HepG2 (cell line): ENCODE results near the gene FAM120AOS. TPM values are rescaled to one million over a fixed set of nuclear protein-coding genes. Genes with fewer than 3 reads are reported as not detected.

ENCODE experiments used
- ATAC-seq: fragments of 200-7000 bp; cut with Tn5 transposase; 3 replicates; pipeline ENCODE4 v1.9.1; 2020; ENCODE audit warnings: mild to moderate bottlenecking, moderate library complexity
- BruUV-seq: library from RNA; stranded (reverse); fragments of 400-500 nt; replicated peaks from 2 replicates; lab custom pipeline; 2021; lab: Mats Ljungman, UMichigan
- CTCF ChIA-PET: fragments of 300-600 bp; formaldehyde crosslinking; extraction: SDS; loops from one replicate; lab custom pipeline; 2021; ENCODE audit warnings: low total read pairs, inconsistent platforms, low intra/inter-chr PET ratio; lab: Yijun Ruan, JAX
- POLR2A ChIA-PET: fragments of 350-600 bp; sonication (Branson Sonifier 250); formaldehyde crosslinking; loops from one replicate; lab custom pipeline; 2020; ENCODE audit warnings: antibody characterized with exemption, inconsistent platforms; lab: Yijun Ruan, JAX
- DNase-seq: peaks from one replicate; pipeline ENCODE4 v3.0.0-alpha.2; 2015; ENCODE audit warnings: low spot score
- FAIRE-seq: peaks from 3 replicates; lab custom pipeline; 2011; peaks lifted over from hg19 to GRCh38; lab: Jason Lieb, UNC
- H2AFZ ChIP-seq: one replicate; pipeline ENCODE4 v1.6.1; 2011; ENCODE audit warnings: low read length, inconsistent platforms
- H3K27ac ChIP-seq: fragments of 300-600 bp; 3 replicates; pipeline ENCODE4 v1.8.0; 2011; ENCODE audit warnings: mixed run types, mild to moderate bottlenecking, mixed read lengths, low read length, inconsistent platforms; ENCODE audit not compliant: insufficient read depth; ENCODE audit errors: extremely low read length
- H3K27me3 ChIP-seq, 2 experiments: fragments of 200-600 bp in 1 of 2; 2 replicates in 1 of 2; 3 replicates in 1 of 2; pipeline versions ENCODE4 v1.6.0 to v1.8.0; 2011; ENCODE audit warnings: low read length in 2 of 2, mild to moderate bottlenecking in 2 of 2, moderate library complexity in 2 of 2, inconsistent platforms in 1 of 2; ENCODE audit not compliant: insufficient read depth in 2 of 2, control insufficient read depth in 1 of 2
- H3K36me3 ChIP-seq, 2 experiments: fragments of 200-600 bp in 1 of 2; replicated peaks in 1 of 2; 2 replicates in 1 of 2; 3 replicates in 1 of 2; pipeline versions ENCODE4 v1.5.1 to v1.8.0; 2011; ENCODE audit warnings: low read length in 2 of 2, inconsistent platforms in 1 of 2; ENCODE audit not compliant: insufficient read depth in 2 of 2, control insufficient read depth in 1 of 2
- H3K4me1 ChIP-seq: 2 replicates; pipeline ENCODE4 v1.5.1; 2012; ENCODE audit warnings: low read length, inconsistent platforms; ENCODE audit not compliant: insufficient read depth
- H3K4me2 ChIP-seq: 2 replicates; pipeline ENCODE4 v1.6.0; 2011; ENCODE audit warnings: low read depth, low read length, inconsistent platforms
- H3K4me3 ChIP-seq, 3 experiments: fragments of 200-600 bp in 1 of 3; sonication (generic), shearing (Covaris generic) in 1 of 3; replicated peaks in 1 of 3; 2 replicates each; pipeline ENCODE4 v1.5.1; 2011 to 2016; ENCODE audit warnings: low read length in 3 of 3, inconsistent platforms in 2 of 3, low read depth in 2 of 3, mild to moderate bottlenecking in 2 of 3, control low read depth in 1 of 3, mixed read lengths in 1 of 3; ENCODE audit not compliant: insufficient read depth in 1 of 3
- H3K79me2 ChIP-seq: one replicate; pipeline ENCODE4 v1.6.1; 2011; ENCODE audit warnings: low read length, inconsistent platforms; ENCODE audit not compliant: insufficient read depth
- H3K9ac ChIP-seq: 2 replicates; pipeline ENCODE4 v1.6.0; 2011; ENCODE audit warnings: mild to moderate bottlenecking, low read depth, low read length, inconsistent platforms; ENCODE audit not compliant: insufficient read depth
- H3K9me3 ChIP-seq: 2 replicates; pipeline ENCODE4 v1.5.1; 2012; ENCODE audit warnings: mild to moderate bottlenecking, low read length
- H4K20me1 ChIP-seq: 2 replicates; pipeline ENCODE4 v1.6.0; 2011; ENCODE audit warnings: inconsistent platforms, mild to moderate bottlenecking, low read length, moderate library complexity; ENCODE audit not compliant: insufficient read depth
- FOSL1 ChIP-seq: sonication (generic); formaldehyde crosslinking; IDR thresholded peaks from 2 replicates; pipeline ENCODE4 v1.9.0; 2021; ENCODE audit warnings: missing genetic modification reagents, borderline replicate concordance
- HNRNPH1 ChIP-seq: fragments of 200-400 bp; formaldehyde crosslinking; optimal IDR thresholded peaks from 2 replicates; pipeline ENCODE3; 2017; ENCODE audit warnings: mild to moderate bottlenecking, low read depth, low read length
- SMC3 ChIP-seq: IDR thresholded peaks from 2 replicates; pipeline ENCODE4 v1.6.1; 2011; ENCODE audit warnings: low read length, improper control_type of control experiment
- TMF1 ChIP-seq: sonication (generic); formaldehyde crosslinking; IDR thresholded peaks from 2 replicates; pipeline ENCODE4 v1.8.1; 2022; ENCODE audit warnings: low read depth, missing genetic modification reagents
- TP53 ChIP-seq: sonication (generic); formaldehyde crosslinking; conservative IDR thresholded peaks from 2 replicates; pipeline ENCODE4 v1.4.0; 2020; ENCODE audit warnings: missing genetic modification reagents
- ZNF124 ChIP-seq: sonication (generic); formaldehyde crosslinking; IDR thresholded peaks from 2 replicates; pipeline ENCODE4 v1.4.0; 2020; ENCODE audit warnings: missing genetic modification reagents
- WGBS: methylation state at CpG from one replicate; pipeline ENCODE4 v1.1.6; 2017; ENCODE audit warnings: low lambda C conversion rate; 5-methylcytosine and 5-hydroxymethylcytosine counted together
- in situ Hi-C: cut with HindIII; loops from 2 replicates; pipeline ENCODE4 v1.10.0; 2017; ENCODE audit warnings: low pct_unique_long_range_greater_than_20kb; ENCODE audit not compliant: extremely low pct_ligation_motif_present
- intact Hi-C: fragments of 100-400 bp; cut with micrococcal nuclease; formaldehyde crosslinking; loops from one replicate; pipeline ENCODE4 v1.10.0; 2022; ENCODE audit not compliant: unreplicated experiment
- polyA plus RNA-seq, 8 experiments: library from polyadenylated mRNA; depleted of rRNA in 3 of 8; stranded (reverse) in 7 of 8; unstranded in 1 of 8; fragments of >200 nt; fragmentation: Illumina TruSeq in 4 of 8; extraction: Trizol in 4 of 8; gene quantifications; 2 replicates each; pipeline versions ENCODE4 v1.2.1 to v1.2.3, GENCODE V29; 2011 to 2016; ENCODE audit warnings: low read depth in 4 of 8, missing spikeins in 1 of 8, mixed read lengths in 1 of 8; ENCODE audit not compliant: insufficient read depth in 1 of 8
- total RNA-seq, 5 experiments: library from RNA; depleted of rRNA; stranded (reverse); fragments of >200 nt; fragmentation: Illumina TruSeq; extraction: Trizol; gene quantifications; 2 replicates each; pipeline ENCODE4 v1.2.3, GENCODE V29; 2016; ENCODE audit warnings: low read depth in 1 of 5
- TF ChIP-seq, protein P1 (sequence below): IDR thresholded peaks from 2 replicates; pipeline ENCODE4 v1.6.1; 2016; ENCODE audit warnings: mild to moderate bottlenecking
- TF ChIP-seq, protein P2 (sequence below): sonication (generic); formaldehyde crosslinking; IDR thresholded peaks from 2 replicates; pipeline ENCODE4 v1.5.1; 2020; ENCODE audit warnings: missing genetic modification reagents, mild to moderate bottlenecking, borderline replicate concordance

Gene FAM120AOS
- total and polyA plus RNA-seq, 2 of the 13 experiments (the other 11 are each of a cell fraction or from before 2014, with no cell fraction given) = 28.2 to 34.6 TPM

DNA sequence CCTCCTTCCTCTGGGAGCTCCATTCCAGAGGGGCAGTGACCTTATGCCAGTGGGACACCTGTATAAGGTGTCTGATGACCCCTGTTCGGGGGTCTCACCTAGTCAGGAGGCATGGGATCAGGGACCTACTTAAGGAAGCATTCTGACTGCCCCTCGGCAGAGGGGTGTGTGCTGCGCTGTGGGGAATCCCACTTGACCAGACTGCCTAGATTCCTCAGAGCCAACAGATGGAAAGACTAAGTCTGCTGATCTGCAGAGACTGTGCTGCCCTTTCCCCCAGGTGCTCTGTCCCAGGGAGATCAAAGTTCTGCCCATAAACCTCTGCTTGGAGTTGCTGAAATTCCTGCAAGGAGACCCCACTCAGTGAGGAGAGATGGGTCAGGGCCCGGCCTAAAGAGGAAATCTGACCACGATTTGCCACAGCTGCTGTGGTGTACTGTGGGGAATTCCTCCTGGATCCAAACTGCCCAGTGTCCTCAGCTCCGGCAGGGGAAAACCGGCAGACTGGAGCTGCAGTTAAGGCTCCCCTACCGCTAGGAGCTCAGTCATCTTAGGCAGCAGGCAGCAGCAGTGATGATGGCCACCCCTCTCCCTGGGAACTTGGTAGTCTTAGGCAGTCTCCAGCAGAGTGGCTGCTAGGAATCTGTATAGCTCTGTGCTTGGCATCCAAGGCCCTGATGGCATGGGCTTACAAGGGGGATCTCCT, 36.7 kb downstream of the FAM120AOS start:
- H3K4me1 ChIP-seq = no peaks in the 10 kb centered on the region
- H3K79me2 ChIP-seq = no peaks in the 10 kb centered on the region
- no peaks in the 10 kb centered on the region; the same call in none of the 2 replicates for H3K9me3 ChIP-seq
- intact Hi-C loops (no loop called here), in situ Hi-C loops (no loop called here)
- CTCF ChIA-PET = no interaction called here
- DNase-seq (no peak), FAIRE-seq (no peak), ATAC-seq (no peak; the same call in 2 of the 3 replicates)
- H3K36me3 ChIP-seq = no peaks in the 10 kb centered on the region
- H2AFZ ChIP-seq = no peak overlapping the region
- no peaks in the 10 kb centered on the region for H4K20me1 ChIP-seq
- no peak overlapping the region for H3K4me3 ChIP-seq
- no peak overlapping the region for H3K9ac ChIP-seq
- 49% methylated on average over 8 of the region's 8 CpGs for WGBS
- POLR2A ChIA-PET = no interaction called here
- BruUV-seq = no TSS peak
- no peak overlapping the region for H3K27ac ChIP-seq
- no peaks in the 10 kb centered on the region for H3K27me3 ChIP-seq
- H3K4me2 ChIP-seq = no peak overlapping the region
- TF ChIP-seq, protein P1, sequence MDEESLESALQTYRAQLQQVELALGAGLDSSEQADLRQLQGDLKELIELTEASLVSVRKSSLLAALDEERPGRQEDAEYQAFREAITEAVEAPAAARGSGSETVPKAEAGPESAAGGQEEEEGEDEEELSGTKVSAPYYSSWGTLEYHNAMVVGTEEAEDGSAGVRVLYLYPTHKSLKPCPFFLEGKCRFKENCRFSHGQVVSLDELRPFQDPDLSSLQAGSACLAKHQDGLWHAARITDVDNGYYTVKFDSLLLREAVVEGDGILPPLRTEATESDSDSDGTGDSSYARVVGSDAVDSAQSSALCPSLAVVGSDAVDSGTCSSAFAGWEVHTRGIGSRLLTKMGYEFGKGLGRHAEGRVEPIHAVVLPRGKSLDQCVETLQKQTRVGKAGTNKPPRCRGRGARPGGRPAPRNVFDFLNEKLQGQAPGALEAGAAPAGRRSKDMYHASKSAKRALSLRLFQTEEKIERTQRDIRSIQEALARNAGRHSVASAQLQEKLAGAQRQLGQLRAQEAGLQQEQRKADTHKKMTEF (CRISPR knock-in tag) = no peak
- TF ChIP-seq HNRNPH1 (no peak), TMF1 (no peak), TP53 (CRISPR knock-in tag) (no peak), SMC3 (no peak), ZNF124 (CRISPR knock-in tag) (no peak), FOSL1 (CRISPR knock-in tag) (no peak)
- TF ChIP-seq, protein P2, sequence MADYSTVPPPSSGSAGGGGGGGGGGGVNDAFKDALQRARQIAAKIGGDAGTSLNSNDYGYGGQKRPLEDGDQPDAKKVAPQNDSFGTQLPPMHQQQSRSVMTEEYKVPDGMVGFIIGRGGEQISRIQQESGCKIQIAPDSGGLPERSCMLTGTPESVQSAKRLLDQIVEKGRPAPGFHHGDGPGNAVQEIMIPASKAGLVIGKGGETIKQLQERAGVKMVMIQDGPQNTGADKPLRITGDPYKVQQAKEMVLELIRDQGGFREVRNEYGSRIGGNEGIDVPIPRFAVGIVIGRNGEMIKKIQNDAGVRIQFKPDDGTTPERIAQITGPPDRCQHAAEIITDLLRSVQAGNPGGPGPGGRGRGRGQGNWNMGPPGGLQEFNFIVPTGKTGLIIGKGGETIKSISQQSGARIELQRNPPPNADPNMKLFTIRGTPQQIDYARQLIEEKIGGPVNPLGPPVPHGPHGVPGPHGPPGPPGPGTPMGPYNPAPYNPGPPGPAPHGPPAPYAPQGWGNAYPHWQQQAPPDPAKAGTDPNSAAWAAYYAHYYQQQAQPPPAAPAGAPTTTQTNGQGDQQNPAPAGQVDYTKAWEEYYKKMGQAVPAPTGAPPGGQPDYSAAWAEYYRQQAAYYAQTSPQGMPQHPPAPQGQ = no peak
